RWPE2 (cell line): ENCODE measurements around the gene WWP2.
A peak's percentile ranks its signal among the peaks of the same experiment; 100 is the strongest.

Experiments used
- ATAC-seq: fragments of 200-7000 bp; cut with Tn5 transposase; 3 replicates; pipeline ENCODE4 v1.9.1; 2021; ENCODE audit warnings: low read depth
- DNase-seq: peaks from one replicate; pipeline ENCODE4 v3.0.0-alpha.2; 2020; ENCODE audit warnings: low spot score
- H3K27ac ChIP-seq: fragments of 450-650 bp; 2 replicates; pipeline ENCODE4 v1.5.1; 2017; ENCODE audit warnings: mild to moderate bottlenecking; ENCODE audit not compliant: poor library complexity, severe bottlenecking
- H3K27me3 ChIP-seq: fragments of 250-450 bp; sonication (Bioruptor Pico); 2 replicates; pipeline ENCODE4 v1.5.1; 2021; ENCODE audit warnings: mild to moderate bottlenecking, moderate library complexity; ENCODE audit not compliant: insufficient read depth, poor library complexity, severe bottlenecking
- H3K36me3 ChIP-seq: fragments of 250-450 bp; sonication (Bioruptor Pico); 2 replicates; pipeline ENCODE4 v1.5.1; 2020; ENCODE audit warnings: low read depth, mild to moderate bottlenecking, moderate library complexity
- H3K4me1 ChIP-seq: fragments of 250-450 bp; sonication (Bioruptor Pico); 2 replicates; pipeline ENCODE4 v1.5.1; 2021; ENCODE audit warnings: mild to moderate bottlenecking, moderate library complexity; ENCODE audit not compliant: insufficient read depth, poor library complexity, severe bottlenecking
- H3K4me3 ChIP-seq: fragments of 250-450 bp; sonication (Bioruptor Pico); 2 replicates; pipeline ENCODE4 v1.5.1; 2021; ENCODE audit warnings: mild to moderate bottlenecking, moderate library complexity; ENCODE audit not compliant: severe bottlenecking
- H3K9me3 ChIP-seq: fragments of 250-450 bp; sonication (Bioruptor Pico); 2 replicates; pipeline ENCODE4 v1.5.1; 2021; ENCODE audit warnings: mild to moderate bottlenecking, moderate library complexity; ENCODE audit not compliant: severe bottlenecking
- TF ChIP-seq, protein P1 (sequence below): fragments of 450-650 bp; IDR thresholded peaks from one replicate; pipeline ENCODE4 v1.5.1; 2017; ENCODE audit warnings: mild to moderate bottlenecking, moderate library complexity; ENCODE audit not compliant: poor library complexity, severe bottlenecking

The WWP2 gene

DNA sequence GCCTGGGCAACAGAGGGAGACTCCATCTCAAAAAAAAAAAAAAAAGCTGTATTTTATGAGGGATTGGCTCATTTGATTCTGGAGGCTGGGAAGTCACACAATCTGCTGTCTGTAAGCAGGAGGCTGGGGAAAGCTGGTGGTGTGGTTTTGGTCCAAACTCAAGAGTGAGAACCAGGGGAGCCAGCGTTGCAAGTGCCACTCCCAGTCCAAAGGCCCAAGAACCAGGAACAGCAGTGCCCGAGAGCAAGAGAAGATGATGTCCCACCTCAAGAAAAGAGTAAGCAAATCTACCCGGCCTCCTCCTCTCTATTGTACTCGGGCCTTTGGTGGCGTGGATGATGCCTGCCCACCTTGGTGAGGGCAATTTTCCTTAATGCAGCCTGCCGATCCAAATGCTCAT lies 30.0 kb upstream of the WWP2 start:
- no peaks in the 10 kb centered on the region for H3K9me3 ChIP-seq
- ATAC-seq (no peak), DNase-seq (no peak)
- H3K27ac ChIP-seq: no peak overlapping the region
- no peak overlapping the region for H3K4me3 ChIP-seq
- TF ChIP-seq, protein P1, sequence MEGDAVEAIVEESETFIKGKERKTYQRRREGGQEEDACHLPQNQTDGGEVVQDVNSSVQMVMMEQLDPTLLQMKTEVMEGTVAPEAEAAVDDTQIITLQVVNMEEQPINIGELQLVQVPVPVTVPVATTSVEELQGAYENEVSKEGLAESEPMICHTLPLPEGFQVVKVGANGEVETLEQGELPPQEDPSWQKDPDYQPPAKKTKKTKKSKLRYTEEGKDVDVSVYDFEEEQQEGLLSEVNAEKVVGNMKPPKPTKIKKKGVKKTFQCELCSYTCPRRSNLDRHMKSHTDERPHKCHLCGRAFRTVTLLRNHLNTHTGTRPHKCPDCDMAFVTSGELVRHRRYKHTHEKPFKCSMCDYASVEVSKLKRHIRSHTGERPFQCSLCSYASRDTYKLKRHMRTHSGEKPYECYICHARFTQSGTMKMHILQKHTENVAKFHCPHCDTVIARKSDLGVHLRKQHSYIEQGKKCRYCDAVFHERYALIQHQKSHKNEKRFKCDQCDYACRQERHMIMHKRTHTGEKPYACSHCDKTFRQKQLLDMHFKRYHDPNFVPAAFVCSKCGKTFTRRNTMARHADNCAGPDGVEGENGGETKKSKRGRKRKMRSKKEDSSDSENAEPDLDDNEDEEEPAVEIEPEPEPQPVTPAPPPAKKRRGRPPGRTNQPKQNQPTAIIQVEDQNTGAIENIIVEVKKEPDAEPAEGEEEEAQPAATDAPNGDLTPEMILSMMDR: no peak
- H3K27me3 ChIP-seq: no peaks in the 10 kb centered on the region
- no peaks in the 10 kb centered on the region for H3K36me3 ChIP-seq
- H3K4me1 ChIP-seq: peaks cover 9% of the 10 kb centered on the region

DNA sequence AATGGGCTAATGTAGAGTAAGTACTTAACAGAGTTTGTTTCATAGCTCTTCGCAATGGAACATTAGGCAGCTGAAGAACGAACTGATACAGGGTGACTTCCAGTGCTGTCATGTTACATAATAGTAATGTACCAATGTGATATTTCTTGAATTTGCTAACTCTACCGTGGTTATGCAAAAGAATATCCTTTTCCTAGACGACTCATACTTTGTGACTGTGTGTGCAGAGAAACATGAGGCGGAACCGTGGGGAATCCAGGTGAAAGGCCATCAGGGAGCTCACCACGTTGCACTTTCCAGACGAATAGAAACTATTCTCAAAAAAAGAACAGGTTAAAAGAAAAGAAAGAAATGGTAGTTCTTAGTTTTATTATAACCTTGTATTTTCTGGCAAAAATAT lies 20.6 kb upstream of the WWP2 start:
- Histone ChIP-seq H3K4me3 (no peak overlapping the region), H3K36me3 (peaks cover 71% of the 10 kb centered on the region), H3K4me1 (peaks cover 12% of the 10 kb centered on the region), H3K27me3 (no peaks in the 10 kb centered on the region), H3K9me3 (no peaks in the 10 kb centered on the region), H3K27ac (peak overlapping the region; percentile 55)
- TF ChIP-seq, protein P1: no peak
- peak; percentile 35 for ATAC-seq
- no peak for DNase-seq

DNA sequence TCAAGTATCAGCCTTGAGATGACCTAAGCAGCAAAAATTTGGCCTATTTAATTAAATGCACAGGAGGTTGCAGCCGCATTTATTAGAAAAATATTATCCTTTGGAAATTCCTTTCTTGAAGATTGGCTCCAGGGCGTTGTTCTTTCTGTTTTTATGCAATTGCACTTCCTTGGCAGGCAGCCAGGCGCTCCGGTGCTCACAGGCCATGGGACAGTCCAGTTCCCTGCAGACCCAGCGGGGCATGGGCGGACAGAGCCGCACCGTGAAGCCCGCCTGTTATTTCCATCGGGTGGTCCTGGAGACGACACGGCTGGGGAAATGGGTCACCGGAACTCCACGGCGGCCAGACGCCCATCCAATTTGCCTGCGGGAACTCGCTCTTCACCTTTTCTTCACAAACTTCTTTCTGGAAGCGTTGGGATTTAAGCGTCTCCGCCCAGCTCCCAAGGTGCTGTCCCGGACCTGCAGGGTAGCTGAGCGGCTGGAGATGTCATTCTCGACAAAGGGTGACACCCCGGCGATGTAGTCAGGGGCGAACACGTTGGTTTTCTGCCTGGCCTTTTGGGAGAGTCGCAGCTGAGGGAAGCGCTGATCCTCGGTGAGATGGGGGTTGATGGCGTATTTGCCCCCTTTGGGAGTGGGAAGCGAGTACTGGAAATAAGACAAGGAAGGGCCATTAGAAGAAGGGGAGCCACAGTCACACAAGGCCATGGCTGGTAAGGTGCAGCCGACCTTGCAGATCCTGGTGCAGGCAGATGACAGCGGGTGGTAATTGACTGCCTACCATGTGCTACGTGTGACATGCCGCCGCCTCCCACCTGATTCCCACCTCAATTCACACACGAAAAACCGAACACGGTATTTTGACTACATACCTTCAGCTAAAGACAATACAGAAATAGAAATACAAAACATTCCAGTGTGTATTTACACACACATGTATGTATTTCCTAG lies 19.9 kb upstream of the WWP2 start:
- Histone ChIP-seq H3K4me3 (no peak overlapping the region), H3K27ac (peak overlapping the region; percentile 55), H3K9me3 (no peaks in the 10 kb centered on the region), H3K4me1 (peaks cover 12% of the 10 kb centered on the region), H3K27me3 (no peaks in the 10 kb centered on the region), H3K36me3 (peaks cover 75% of the 10 kb centered on the region)
- TF ChIP-seq, protein P1: no peak
- peak; percentile 78 for DNase-seq
- ATAC-seq: peak; percentile 40; the same call in 2 of the 3 replicates

DNA sequence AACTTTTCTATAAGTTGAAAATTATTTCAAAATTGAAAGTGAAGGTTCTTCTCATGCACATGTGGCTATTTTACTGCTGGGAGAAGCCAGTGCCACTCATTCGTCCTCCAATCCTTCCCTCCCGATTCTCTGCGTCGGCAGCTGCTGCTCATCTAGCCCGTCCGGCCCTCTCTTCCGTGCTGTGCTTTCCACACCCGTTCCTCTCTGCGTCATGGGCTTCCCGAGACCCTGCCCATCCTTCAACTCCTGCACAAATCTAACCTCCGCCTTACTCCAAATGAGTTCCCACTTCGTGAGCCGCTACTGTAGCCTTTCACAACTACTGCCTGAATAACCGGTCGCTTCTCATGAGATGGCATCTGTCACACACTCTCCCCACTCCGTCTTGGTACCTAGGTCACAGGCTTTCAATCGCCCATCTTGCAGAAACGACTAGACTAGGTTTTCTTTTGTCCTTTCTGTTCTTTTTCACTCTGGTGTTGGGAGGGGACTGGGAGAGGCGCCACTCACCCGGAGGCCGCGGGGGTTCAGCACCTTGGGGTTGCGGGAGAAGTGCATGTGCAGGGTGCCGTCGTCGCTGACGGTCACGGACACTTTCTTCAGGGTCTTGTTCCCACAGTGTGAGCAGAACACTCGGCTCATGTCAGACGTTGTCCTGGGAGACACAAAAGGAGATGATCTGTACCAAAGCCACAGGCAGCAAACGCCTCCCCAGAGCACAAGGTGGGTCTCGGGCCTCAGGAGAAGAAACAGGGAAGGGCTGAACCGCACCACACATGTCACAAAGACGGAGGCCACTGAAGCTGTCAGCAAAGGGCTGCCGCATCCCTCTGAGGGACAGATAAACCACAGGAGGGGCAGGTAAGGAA lies 17.5 kb upstream of the WWP2 start:
- DNase-seq (no peak), ATAC-seq (no peak)
- no peaks in the 10 kb centered on the region for H3K27me3 ChIP-seq
- H3K27ac ChIP-seq: no peak overlapping the region
- no peaks in the 10 kb centered on the region for H3K9me3 ChIP-seq
- TF ChIP-seq, protein P1: no peak
- H3K36me3 ChIP-seq: peaks cover 98% of the 10 kb centered on the region
- H3K4me3 ChIP-seq: no peak overlapping the region
- peaks cover 12% of the 10 kb centered on the region for H3K4me1 ChIP-seq
